Measurements from ENCODE around the gene MZT1.
A peak's percentile ranks its signal among the peaks of the same experiment; 100 is the strongest.

Gene MZT1

GRCh38 chr13:72677431-72677830 is 50.0 kb downstream of the MZT1 start:
- TF ChIP-seq TCF7L2 (IDR thresholded peaks at IDR 0.05; ENCODE audit: borderline replicate concordance, low read depth, low read length) (peak; percentile 79; the same call in 1 of the 2 replicates), ZNF658 (tag by site-specific recombination; IDR thresholded peaks at IDR 0.05) (no peak), TRIM28 (IDR thresholded peaks at IDR 0.05; ENCODE audit: borderline replicate concordance, low read length) (peak; percentile 46; the same call in 1 of the 2 replicates)
- ChIA-PET POLR2A (no interaction called here), CTCF (interaction anchor here (0.7 to 1.6 kb wide), 2 partner anchors 19 to 22 kb away, joined by 5 read pairs; no protein-coding TSS in a partner anchor)
- H3K36me3 ChIP-seq (ENCODE audit: control insufficient read depth in 2 of 2, insufficient read depth in 1 of 2, low read length in 2 of 2) = no peaks in the 10 kb centered on the region
- no peaks in the 10 kb centered on the region for H3K9me3 ChIP-seq (ENCODE audit: control insufficient read depth, insufficient read depth, low read depth, low read length)
- H3K4me1 ChIP-seq (ENCODE audit: control insufficient read depth, insufficient read depth, low read length) = no peaks in the 10 kb centered on the region
- H3K4me3 ChIP-seq (ENCODE audit: low read depth, low read length) = no peak overlapping the region
- H3K27ac ChIP-seq (ENCODE audit: extremely low read depth, low read depth, low read length) = no peak overlapping the region

GRCh38 chr13:72666391-72666790 is 61.0 kb downstream of the MZT1 start:
- H3K4me1 ChIP-seq (ENCODE audit: control insufficient read depth, insufficient read depth, low read length) = no peaks in the 10 kb centered on the region
- H3K9me3 ChIP-seq (ENCODE audit: control insufficient read depth, insufficient read depth, low read depth, low read length) = no peaks in the 10 kb centered on the region
- no peaks in the 10 kb centered on the region for H3K36me3 ChIP-seq (ENCODE audit: control insufficient read depth in 2 of 2, insufficient read depth in 1 of 2, low read length in 2 of 2)
- ChIA-PET POLR2A (no interaction called here), CTCF (interaction anchor here (1.1 kb wide), 1 partner anchor 17 kb away, joined by 4 read pairs; no protein-coding TSS in a partner anchor)
- H3K4me3 ChIP-seq (ENCODE audit: low read depth, low read length) = no peak overlapping the region
- no peak overlapping the region for H3K27ac ChIP-seq (ENCODE audit: extremely low read depth, low read depth, low read length)
- TF ChIP-seq ZNF248 (tag by site-specific recombination; IDR thresholded peaks at IDR 0.05) (no peak), ZNF621 (tag by site-specific recombination; IDR thresholded peaks at IDR 0.05) (no peak), ZNF473 (tag by site-specific recombination; IDR thresholded peaks at IDR 0.05) (no peak), ZNF792 (tag by site-specific recombination; IDR thresholded peaks at IDR 0.05) (no peak), ELK4 (IDR thresholded peaks at IDR 0.05; ENCODE audit: borderline replicate concordance, low read depth, low read length) (no peak), KLF9 (tag by site-specific recombination; IDR thresholded peaks at IDR 0.05; ENCODE audit: low read depth) (no peak)

GRCh38 chr13:72662548-72662947 is 64.9 kb downstream of the MZT1 start:
- TF ChIP-seq ZNF37A (tag by site-specific recombination; IDR thresholded peaks at IDR 0.05) (no peak), ZNF155 (tag by site-specific recombination; IDR thresholded peaks at IDR 0.05) (no peak), BCL11A (tag by site-specific recombination; IDR thresholded peaks at IDR 0.05; ENCODE audit: low read depth) (no peak)
- H3K4me1 ChIP-seq (ENCODE audit: control insufficient read depth, insufficient read depth, low read length) = no peaks in the 10 kb centered on the region
- no peak overlapping the region for H3K4me3 ChIP-seq (ENCODE audit: low read depth, low read length)
- ChIA-PET CTCF (no interaction called here), POLR2A (no interaction called here)
- no peaks in the 10 kb centered on the region for H3K36me3 ChIP-seq (ENCODE audit: control insufficient read depth in 2 of 2, insufficient read depth in 1 of 2, low read length in 2 of 2)
- no peaks in the 10 kb centered on the region for H3K9me3 ChIP-seq (ENCODE audit: control insufficient read depth, insufficient read depth, low read depth, low read length)
- H3K27ac ChIP-seq (ENCODE audit: extremely low read depth, low read depth, low read length) = no peak overlapping the region
